ENCODE results near the gene CHD3.

CHD3 gene

DNA sequence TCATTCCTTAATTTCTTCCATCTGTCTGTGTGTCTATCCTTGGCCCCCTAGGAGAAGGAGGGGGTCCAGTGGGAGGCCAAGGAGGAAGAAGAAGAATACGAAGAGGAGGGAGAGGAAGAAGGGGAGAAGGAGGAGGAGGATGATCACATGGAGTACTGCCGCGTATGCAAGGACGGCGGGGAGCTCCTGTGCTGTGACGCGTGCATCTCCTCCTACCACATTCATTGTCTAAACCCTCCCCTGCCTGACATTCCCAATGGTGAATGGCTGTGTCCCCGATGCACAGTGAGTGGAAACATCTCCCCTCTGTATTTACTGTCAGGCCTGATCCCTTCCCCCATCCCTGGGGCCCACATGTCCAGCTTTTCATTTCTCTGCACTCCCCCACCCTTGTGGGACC is 6.3 kb downstream of the CHD3 start:
- H3K4me3 ChIP-seq (ENCODE audit: insufficient read depth, low read depth, low read length, poor library complexity, severe bottlenecking): no peak overlapping the region
- no peak overlapping the region for H3K27ac ChIP-seq (ENCODE audit: insufficient read depth, low read length, poor library complexity, severe bottlenecking)
- no peaks in the 10 kb centered on the region for H3K9me3 ChIP-seq (ENCODE audit: control insufficient read depth, low read length)
- H3K36me3 ChIP-seq (ENCODE audit: control insufficient read depth, insufficient read depth, low read length): peaks cover 72% of the 10 kb centered on the region
- no peak for DNase-seq
- H3K27me3 ChIP-seq (replicated peaks; ENCODE audit: control insufficient read depth, insufficient read depth, low read length, poor library complexity, severe bottlenecking): no peaks in the 10 kb centered on the region
- no peaks in the 10 kb centered on the region for H3K4me1 ChIP-seq (ENCODE audit: control insufficient read depth, insufficient read depth, low read length, poor library complexity, severe bottlenecking)

DNA sequence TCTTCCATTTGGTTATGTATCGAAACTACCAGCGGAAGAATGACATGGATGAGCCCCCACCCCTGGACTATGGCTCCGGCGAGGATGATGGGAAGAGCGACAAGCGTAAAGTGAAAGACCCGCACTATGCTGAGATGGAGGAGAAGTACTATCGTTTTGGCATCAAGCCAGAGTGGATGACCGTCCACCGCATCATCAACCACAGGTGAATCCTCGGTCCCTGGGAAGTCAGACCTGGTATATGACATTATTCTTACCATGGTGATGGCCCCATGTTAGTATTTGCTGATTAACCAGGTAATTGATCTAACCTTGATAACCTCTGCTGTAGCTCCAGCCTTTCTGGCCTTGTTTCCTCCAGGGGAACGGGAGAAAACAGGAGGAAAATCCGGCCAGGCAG is 8.5 kb downstream of the CHD3 start:
- Histone ChIP-seq H3K27ac (ENCODE audit: insufficient read depth, low read length, poor library complexity, severe bottlenecking) (no peak overlapping the region), H3K4me3 (ENCODE audit: insufficient read depth, low read depth, low read length, poor library complexity, severe bottlenecking) (no peak overlapping the region), H3K36me3 (ENCODE audit: control insufficient read depth, insufficient read depth, low read length) (peaks cover 82% of the 10 kb centered on the region), H3K27me3 (replicated peaks; ENCODE audit: control insufficient read depth, insufficient read depth, low read length, poor library complexity, severe bottlenecking) (no peaks in the 10 kb centered on the region), H3K9me3 (ENCODE audit: control insufficient read depth, low read length) (no peaks in the 10 kb centered on the region), H3K4me1 (ENCODE audit: control insufficient read depth, insufficient read depth, low read length, poor library complexity, severe bottlenecking) (no peaks in the 10 kb centered on the region)
- no peak for DNase-seq

DNA sequence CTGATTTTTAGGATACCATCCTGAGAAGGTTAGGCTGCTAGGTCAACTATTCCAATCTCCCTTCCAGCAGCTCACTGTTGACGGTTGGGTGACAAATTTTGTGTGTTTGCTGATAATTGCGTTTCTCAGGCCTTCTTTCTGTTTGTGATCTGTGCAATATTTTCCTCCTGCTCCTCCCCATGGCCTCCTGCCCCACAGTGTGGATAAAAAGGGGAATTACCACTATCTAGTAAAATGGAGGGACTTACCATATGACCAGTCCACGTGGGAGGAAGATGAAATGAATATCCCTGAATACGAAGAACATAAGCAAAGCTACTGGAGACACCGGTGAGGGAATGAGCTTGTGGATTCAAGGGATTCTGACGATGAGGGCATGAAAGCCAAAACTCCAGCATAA is 9.2 kb downstream of the CHD3 start:
- Histone ChIP-seq H3K27me3 (replicated peaks; ENCODE audit: control insufficient read depth, insufficient read depth, low read length, poor library complexity, severe bottlenecking) (no peaks in the 10 kb centered on the region), H3K27ac (ENCODE audit: insufficient read depth, low read length, poor library complexity, severe bottlenecking) (peak overlapping the region; percentile 8), H3K36me3 (ENCODE audit: control insufficient read depth, insufficient read depth, low read length) (peaks cover 87% of the 10 kb centered on the region), H3K4me1 (ENCODE audit: control insufficient read depth, insufficient read depth, low read length, poor library complexity, severe bottlenecking) (no peaks in the 10 kb centered on the region), H3K9me3 (ENCODE audit: control insufficient read depth, low read length) (no peaks in the 10 kb centered on the region), H3K4me3 (ENCODE audit: insufficient read depth, low read depth, low read length, poor library complexity, severe bottlenecking) (no peak overlapping the region)
- no peak for DNase-seq

DNA sequence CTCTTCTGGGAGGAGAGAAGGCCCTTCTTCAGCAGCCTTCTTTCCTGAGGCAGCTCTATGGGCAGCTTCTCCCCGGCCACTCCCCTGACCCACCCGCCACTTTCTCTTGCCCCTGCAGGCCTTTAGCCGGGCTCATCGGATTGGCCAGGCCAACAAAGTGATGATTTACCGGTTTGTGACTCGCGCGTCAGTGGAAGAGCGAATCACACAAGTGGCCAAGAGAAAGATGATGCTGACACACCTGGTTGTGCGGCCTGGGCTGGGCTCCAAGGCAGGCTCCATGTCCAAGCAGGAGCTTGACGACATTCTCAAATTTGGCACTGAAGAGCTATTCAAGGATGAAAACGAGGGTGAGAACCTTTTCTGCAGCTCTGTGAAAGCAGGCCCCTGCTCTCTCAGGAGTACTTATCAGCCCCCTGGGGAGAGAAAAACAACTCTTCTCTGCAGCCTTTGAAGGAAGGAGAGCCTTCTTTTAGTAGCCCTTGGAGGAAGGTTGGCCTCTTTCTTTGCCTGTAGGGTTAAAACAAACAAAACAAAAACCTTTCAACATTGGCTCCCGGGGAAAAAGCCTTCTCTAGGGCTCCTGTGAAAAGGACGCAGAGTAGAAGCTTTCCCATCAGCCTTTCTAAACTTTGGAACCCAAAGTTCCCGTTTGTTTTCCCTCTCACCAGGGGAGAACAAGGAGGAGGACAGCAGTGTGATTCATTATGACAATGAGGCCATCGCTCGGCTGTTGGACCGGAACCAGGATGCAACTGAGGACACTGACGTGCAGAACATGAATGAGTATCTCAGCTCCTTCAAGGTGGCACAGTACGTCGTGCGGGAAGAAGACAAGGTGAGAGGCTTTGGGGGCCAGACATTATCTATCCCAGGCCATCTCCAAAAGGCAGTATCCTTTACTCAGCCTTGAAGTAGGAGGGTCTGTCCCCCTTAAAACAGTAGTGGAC is 14.8 kb downstream of the CHD3 start:
- Histone ChIP-seq H3K27me3 (replicated peaks; ENCODE audit: control insufficient read depth, insufficient read depth, low read length, poor library complexity, severe bottlenecking) (no peaks in the 10 kb centered on the region), H3K36me3 (ENCODE audit: control insufficient read depth, insufficient read depth, low read length) (peaks cover 97% of the 10 kb centered on the region), H3K27ac (ENCODE audit: insufficient read depth, low read length, poor library complexity, severe bottlenecking) (no peak overlapping the region), H3K4me3 (ENCODE audit: insufficient read depth, low read depth, low read length, poor library complexity, severe bottlenecking) (no peak overlapping the region), H3K4me1 (ENCODE audit: control insufficient read depth, insufficient read depth, low read length, poor library complexity, severe bottlenecking) (no peaks in the 10 kb centered on the region), H3K9me3 (ENCODE audit: control insufficient read depth, low read length) (no peaks in the 10 kb centered on the region)
- no peak for DNase-seq

DNA sequence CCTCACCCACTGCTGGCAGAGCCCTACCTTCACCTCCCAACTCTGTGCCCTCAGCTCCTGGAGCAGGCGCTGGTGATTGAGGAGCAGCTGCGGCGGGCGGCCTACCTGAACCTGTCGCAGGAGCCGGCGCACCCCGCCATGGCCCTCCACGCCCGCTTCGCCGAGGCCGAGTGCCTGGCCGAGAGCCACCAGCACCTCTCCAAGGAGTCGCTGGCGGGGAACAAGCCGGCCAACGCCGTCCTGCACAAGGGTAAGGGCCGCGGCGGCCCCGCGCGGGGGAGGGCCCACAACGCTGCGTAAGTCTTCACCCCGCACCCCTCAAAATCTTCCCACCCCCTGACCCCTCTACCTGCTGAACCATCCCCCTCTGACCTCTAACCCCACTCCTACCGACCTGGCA is 20.5 kb downstream of the CHD3 start:
- DNase-seq: no peak
- Histone ChIP-seq H3K4me3 (ENCODE audit: insufficient read depth, low read depth, low read length, poor library complexity, severe bottlenecking) (no peak overlapping the region), H3K27me3 (replicated peaks; ENCODE audit: control insufficient read depth, insufficient read depth, low read length, poor library complexity, severe bottlenecking) (no peaks in the 10 kb centered on the region), H3K27ac (ENCODE audit: insufficient read depth, low read length, poor library complexity, severe bottlenecking) (no peak overlapping the region), H3K36me3 (ENCODE audit: control insufficient read depth, insufficient read depth, low read length) (peaks cover 81% of the 10 kb centered on the region), H3K9me3 (ENCODE audit: control insufficient read depth, low read length) (no peaks in the 10 kb centered on the region), H3K4me1 (ENCODE audit: control insufficient read depth, insufficient read depth, low read length, poor library complexity, severe bottlenecking) (peaks cover 4% of the 10 kb centered on the region)

DNA sequence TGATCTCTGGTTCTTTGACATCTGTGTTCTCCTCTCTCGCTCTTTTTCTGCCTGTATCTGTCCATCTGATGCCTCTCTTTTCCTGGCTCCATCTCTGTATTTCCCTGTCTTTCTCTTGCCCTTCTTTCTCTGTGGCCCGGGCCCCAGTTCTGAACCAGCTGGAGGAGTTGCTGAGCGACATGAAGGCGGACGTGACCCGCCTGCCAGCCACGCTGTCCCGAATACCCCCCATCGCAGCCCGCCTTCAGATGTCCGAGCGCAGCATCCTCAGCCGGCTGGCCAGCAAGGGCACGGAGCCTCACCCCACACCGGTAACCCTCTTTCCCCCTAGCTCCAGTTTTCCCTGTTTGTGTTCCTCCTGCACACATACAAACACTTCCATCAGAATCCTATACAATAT is 21.7 kb downstream of the CHD3 start:
- H3K27me3 ChIP-seq (replicated peaks; ENCODE audit: control insufficient read depth, insufficient read depth, low read length, poor library complexity, severe bottlenecking): no peaks in the 10 kb centered on the region
- peaks cover 8% of the 10 kb centered on the region for H3K4me1 ChIP-seq (ENCODE audit: control insufficient read depth, insufficient read depth, low read length, poor library complexity, severe bottlenecking)
- no peak overlapping the region for H3K4me3 ChIP-seq (ENCODE audit: insufficient read depth, low read depth, low read length, poor library complexity, severe bottlenecking)
- peaks cover 70% of the 10 kb centered on the region for H3K36me3 ChIP-seq (ENCODE audit: control insufficient read depth, insufficient read depth, low read length)
- DNase-seq: no peak
- H3K9me3 ChIP-seq (ENCODE audit: control insufficient read depth, low read length): no peaks in the 10 kb centered on the region
- H3K27ac ChIP-seq (ENCODE audit: insufficient read depth, low read length, poor library complexity, severe bottlenecking): no peak overlapping the region

DNA sequence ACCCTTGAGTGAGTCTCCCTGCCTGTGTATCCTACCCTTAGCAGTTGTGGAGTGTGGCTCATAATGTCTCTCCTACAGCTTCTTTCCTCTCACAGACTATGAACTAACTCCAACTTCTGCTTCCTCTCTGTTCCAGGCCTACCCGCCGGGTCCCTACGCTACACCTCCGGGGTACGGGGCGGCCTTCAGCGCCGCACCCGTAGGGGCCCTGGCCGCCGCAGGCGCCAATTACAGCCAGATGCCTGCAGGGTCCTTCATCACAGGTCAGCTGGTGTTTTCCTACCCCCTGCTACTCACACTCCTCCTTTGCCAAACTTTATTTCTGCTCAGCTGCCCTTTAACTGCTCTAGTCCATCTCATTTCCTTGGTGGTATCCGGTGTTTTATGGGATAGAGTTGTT is 22.1 kb downstream of the CHD3 start:
- no peak for DNase-seq
- Histone ChIP-seq H3K9me3 (ENCODE audit: control insufficient read depth, low read length) (no peaks in the 10 kb centered on the region), H3K4me3 (ENCODE audit: insufficient read depth, low read depth, low read length, poor library complexity, severe bottlenecking) (no peak overlapping the region), H3K27me3 (replicated peaks; ENCODE audit: control insufficient read depth, insufficient read depth, low read length, poor library complexity, severe bottlenecking) (no peaks in the 10 kb centered on the region), H3K27ac (ENCODE audit: insufficient read depth, low read length, poor library complexity, severe bottlenecking) (no peak overlapping the region), H3K36me3 (ENCODE audit: control insufficient read depth, insufficient read depth, low read length) (peaks cover 65% of the 10 kb centered on the region), H3K4me1 (ENCODE audit: control insufficient read depth, insufficient read depth, low read length, poor library complexity, severe bottlenecking) (peaks cover 8% of the 10 kb centered on the region)

DNA sequence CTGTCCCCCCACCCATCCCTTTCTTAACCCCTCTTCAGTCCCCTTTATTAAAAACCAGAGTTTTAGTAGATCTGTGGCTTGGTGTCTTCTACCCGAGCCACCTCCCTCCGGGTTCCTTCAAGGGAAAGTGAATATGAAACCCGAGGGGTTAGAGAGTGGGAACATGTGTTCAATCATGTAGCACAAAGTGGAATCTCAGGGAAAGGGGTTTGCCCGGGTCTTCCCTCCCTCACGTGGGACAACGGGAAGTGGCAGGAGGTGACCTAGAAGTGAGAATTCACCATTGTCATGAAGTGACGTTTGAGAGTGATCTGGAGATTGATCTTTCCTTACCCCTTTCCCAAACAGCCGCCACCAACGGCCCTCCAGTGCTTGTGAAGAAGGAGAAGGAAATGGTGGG is 22.5 kb downstream of the CHD3 start:
- no peak for DNase-seq
- Histone ChIP-seq H3K36me3 (ENCODE audit: control insufficient read depth, insufficient read depth, low read length) (peaks cover 61% of the 10 kb centered on the region), H3K27ac (ENCODE audit: insufficient read depth, low read length, poor library complexity, severe bottlenecking) (no peak overlapping the region), H3K4me3 (ENCODE audit: insufficient read depth, low read depth, low read length, poor library complexity, severe bottlenecking) (no peak overlapping the region), H3K4me1 (ENCODE audit: control insufficient read depth, insufficient read depth, low read length, poor library complexity, severe bottlenecking) (peaks cover 10% of the 10 kb centered on the region), H3K9me3 (ENCODE audit: control insufficient read depth, low read length) (no peaks in the 10 kb centered on the region), H3K27me3 (replicated peaks; ENCODE audit: control insufficient read depth, insufficient read depth, low read length, poor library complexity, severe bottlenecking) (no peaks in the 10 kb centered on the region)

DNA sequence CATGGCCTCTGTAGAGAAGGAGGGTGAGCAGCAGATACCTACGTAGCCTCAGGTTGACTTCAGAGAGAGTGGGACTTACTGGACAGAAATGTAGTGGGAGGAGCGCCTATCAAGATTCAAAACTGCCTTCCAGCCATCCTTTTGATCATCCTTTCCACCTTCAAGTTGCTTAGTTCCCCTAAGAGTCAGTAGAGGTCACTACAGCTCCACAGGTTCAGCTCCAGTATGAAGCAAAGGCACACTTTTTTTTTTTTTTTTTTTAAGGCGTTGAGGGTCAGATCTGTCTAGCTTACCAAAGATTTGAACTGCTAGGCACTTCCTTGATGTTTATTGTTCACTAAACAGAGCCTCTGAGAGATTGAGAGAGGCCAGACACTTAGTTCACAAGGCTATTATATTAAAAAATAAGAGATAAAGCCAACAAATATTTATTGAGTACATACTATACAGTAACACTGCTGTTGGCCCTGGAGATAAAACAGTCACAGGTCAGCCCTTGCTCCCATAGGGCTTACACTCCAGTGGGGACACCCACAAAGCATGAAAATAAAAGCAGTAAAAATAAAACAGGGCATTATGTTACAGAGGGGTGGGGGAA is 24.4 kb downstream of the CHD3 start:
- Histone ChIP-seq H3K9me3 (ENCODE audit: control insufficient read depth, low read length) (no peaks in the 10 kb centered on the region), H3K36me3 (ENCODE audit: control insufficient read depth, insufficient read depth, low read length) (peaks cover 42% of the 10 kb centered on the region), H3K27ac (ENCODE audit: insufficient read depth, low read length, poor library complexity, severe bottlenecking) (peak overlapping the region; percentile 5), H3K4me1 (ENCODE audit: control insufficient read depth, insufficient read depth, low read length, poor library complexity, severe bottlenecking) (peaks cover 20% of the 10 kb centered on the region), H3K4me3 (ENCODE audit: insufficient read depth, low read depth, low read length, poor library complexity, severe bottlenecking) (no peak overlapping the region), H3K27me3 (replicated peaks; ENCODE audit: control insufficient read depth, insufficient read depth, low read length, poor library complexity, severe bottlenecking) (no peaks in the 10 kb centered on the region)
- peak in 1 of 3 donors; percentile 31 for DNase-seq

DNA sequence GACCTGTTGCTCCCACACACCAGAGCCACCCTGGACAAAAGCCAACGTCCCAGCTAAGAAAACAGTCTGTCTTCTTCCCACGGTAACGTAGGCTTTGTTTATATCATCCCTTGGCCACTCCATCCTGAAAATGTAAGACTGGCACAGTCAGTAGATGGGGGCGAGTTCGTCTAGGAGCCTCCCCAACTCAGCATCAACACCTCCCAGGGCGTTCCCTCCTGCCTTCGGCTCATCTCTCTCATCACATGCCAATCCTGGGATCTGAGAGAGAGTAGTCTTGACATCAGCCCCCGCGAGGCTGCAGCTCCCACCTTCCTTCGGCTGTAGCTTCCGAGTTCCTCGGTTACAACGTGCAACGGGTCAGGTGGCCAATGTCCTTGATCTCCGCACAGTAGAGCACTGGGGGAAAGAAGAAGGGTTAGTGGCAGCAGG is 26.6 kb downstream of the CHD3 start:
- peak overlapping the region; percentile 75 for H3K27ac ChIP-seq (ENCODE audit: insufficient read depth, low read length, poor library complexity, severe bottlenecking)
- H3K4me3 ChIP-seq (ENCODE audit: insufficient read depth, low read depth, low read length, poor library complexity, severe bottlenecking): peak overlapping the region; percentile 72
- H3K9me3 ChIP-seq (ENCODE audit: control insufficient read depth, low read length): no peaks in the 10 kb centered on the region

More for the DNA sequence above, 26.6 kb downstream of the CHD3 start:
- Histone ChIP-seq H3K27me3 (replicated peaks; ENCODE audit: control insufficient read depth, insufficient read depth, low read length, poor library complexity, severe bottlenecking) (no peaks in the 10 kb centered on the region), H3K4me1 (ENCODE audit: control insufficient read depth, insufficient read depth, low read length, poor library complexity, severe bottlenecking) (peaks cover 20% of the 10 kb centered on the region), H3K36me3 (ENCODE audit: control insufficient read depth, insufficient read depth, low read length) (peaks cover 21% of the 10 kb centered on the region)
- no peak for DNase-seq
